Placental epithelial cell (primary cell): ENCODE data around the gene PGAP1. TPM values are rescaled to one million over a fixed set of nuclear protein-coding genes. Genes with fewer than 3 reads are reported as not detected.

ENCODE experiments used
- small RNA-seq: library from RNA; depleted of rRNA; stranded (forward); fragments of <200 nt; gene quantifications from one replicate; pipeline ENCODE3, GENCODE V24; 2012
- total RNA-seq: library from RNA; depleted of rRNA; stranded (reverse); fragments of >200 nt; gene quantifications from 2 replicates; pipeline ENCODE4 v1.2.3, GENCODE V29; 2012

The PGAP1 gene
- 4.6 and 5.1 TPM in 2 replicates for total RNA-seq

GRCh38 chr2:196926562-196927375 is at the start of gene PGAP1:
Gene PGAP1 (minus strand): TSS chr2:196926707. CDS start chr2:196926616, 91 bp downstream.

GRCh38 chr2:196809260-196809659 is 117.2 kb downstream of the PGAP1 start, which contains the start of gene C2orf66:
Gene C2orf66 (minus strand): TSS chr2:196809355. CDS start chr2:196809336, 19 bp downstream.

Small RNAs within 50 kb of the gene (small RNA-seq; reads per million reads assigned to genes)
- not detected for gene AC012486.1

Other genes starting within 250 kb of the PGAP1 start
- gene GTF3C3, start 127.0 kb downstream of the PGAP1 start, total RNA-seq: 36.5 and 41.5 TPM in 2 replicates
- gene C2orf66, start 117.4 kb downstream of the PGAP1 start, total RNA-seq: under 0.01 and 0.11 TPM in 2 replicates